IMR-90 (cell line): Measurements from ENCODE around the gene SOX11.
"Not testable (repeated sequence)": the region's sequence is repeated elsewhere in the genome, so short reads cannot be mapped to it uniquely, and the experiment has no call there.

ENCODE experiments used
- CTCF ChIP-seq: conservative IDR thresholded peaks from 2 replicates; pipeline ENCODE4 v1.5.1; 2012; ENCODE audit warnings: mild to moderate bottlenecking, low read depth, low read length, improper control_type of control experiment
- RAD21 ChIP-seq: IDR thresholded peaks from 2 replicates; pipeline ENCODE4 v1.6.1; 2012; ENCODE audit warnings: low read length, improper control_type of control experiment

DNA sequence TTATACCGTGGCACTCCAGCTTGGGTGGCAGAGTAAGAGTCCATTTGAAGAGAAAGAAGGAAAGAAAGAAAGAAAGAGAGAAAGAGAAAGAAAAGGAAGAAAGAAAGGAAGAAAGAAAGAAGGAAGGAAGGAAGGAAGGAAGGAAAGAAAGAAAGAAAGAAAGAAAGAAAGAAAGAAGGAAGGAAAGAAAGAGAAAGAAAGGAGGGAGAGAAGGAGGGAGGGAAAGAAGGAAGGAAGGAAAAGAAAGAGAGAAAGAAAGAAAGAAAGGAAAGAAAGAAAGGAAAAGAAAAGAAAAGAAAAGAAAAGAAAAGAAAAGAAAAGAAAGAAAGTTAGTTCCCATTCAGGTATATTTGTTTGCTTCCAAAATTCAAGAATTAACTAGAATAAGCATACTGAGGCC, 24.5 kb upstream of the SOX11 start:
- TF ChIP-seq CTCF, RAD21: not testable (repeated sequence)
